ENCODE data around the gene PROSER3. TPM values are rescaled to one million over a fixed set of nuclear protein-coding genes. Genes with fewer than 3 reads are reported as not detected.
"Not testable (repeated sequence)": the region's sequence is repeated elsewhere in the genome, so short reads cannot be mapped to it uniquely, and the experiment has no call there.

PROSER3 gene
- polyA plus RNA-seq, 1 donor: 16.3 TPM

- not testable (repeated sequence) for DNase-seq; H3K36me3 ChIP-seq (ENCODE audit: control insufficient read depth, insufficient read depth, low read length); H3K27ac ChIP-seq (ENCODE audit: low read length); H3K27me3 ChIP-seq (ENCODE audit: control insufficient read depth, insufficient read depth, low read length); H3K4me3 ChIP-seq (ENCODE audit: low read length); H3K9me3 ChIP-seq (ENCODE audit: control insufficient read depth, low read depth, low read length)
- WGBS (ENCODE audit: insufficient coverage, low lambda C conversion rate): 88% methylated on average over 1 of the region's 5 CpGs
- H3K4me1 ChIP-seq (ENCODE audit: control insufficient read depth, insufficient read depth, low read length): peaks cover 11% of the 10 kb centered on the region
Measured at GRCh38 chr19:35772362-35772761, 14.4 kb downstream of the PROSER3 start.

- Histone ChIP-seq H3K9me3 (ENCODE audit: control insufficient read depth, low read depth, low read length) (no peaks in the 10 kb centered on the region), H3K36me3 (ENCODE audit: control insufficient read depth, insufficient read depth, low read length) (peaks cover 8% of the 10 kb centered on the region), H3K27me3 (ENCODE audit: control insufficient read depth, insufficient read depth, low read length) (no peaks in the 10 kb centered on the region), H3K4me1 (ENCODE audit: control insufficient read depth, insufficient read depth, low read length) (peaks cover 11% of the 10 kb centered on the region), H3K27ac (ENCODE audit: low read length) (no peak overlapping the region), H3K4me3 (ENCODE audit: low read length) (no peak overlapping the region)
- WGBS (ENCODE audit: insufficient coverage, low lambda C conversion rate): no CpG with 5 or more reads among the region's 9 CpGs
- no peak for DNase-seq
Measured at GRCh38 chr19:35773020-35773806, 15.2 kb downstream of the PROSER3 start.

- peaks cover 5% of the 10 kb centered on the region for H3K36me3 ChIP-seq (ENCODE audit: control insufficient read depth, insufficient read depth, low read length)
- H3K9me3 ChIP-seq (ENCODE audit: control insufficient read depth, low read depth, low read length): no peaks in the 10 kb centered on the region
- no peak overlapping the region for H3K27ac ChIP-seq (ENCODE audit: low read length)
- WGBS (ENCODE audit: insufficient coverage, low lambda C conversion rate): no CpG with 5 or more reads among the region's 16 CpGs
- H3K4me3 ChIP-seq (ENCODE audit: low read length): peak overlapping the region; percentile 11
- no peaks in the 10 kb centered on the region for H3K27me3 ChIP-seq (ENCODE audit: control insufficient read depth, insufficient read depth, low read length)
- peaks cover 11% of the 10 kb centered on the region for H3K4me1 ChIP-seq (ENCODE audit: control insufficient read depth, insufficient read depth, low read length)
- no peak for DNase-seq
Measured at GRCh38 chr19:35774274-35775045, 16.5 kb downstream of the PROSER3 start.

GRCh38 chr19:35775046-35775297 lies 17.0 kb downstream of the PROSER3 start:
- no peak for DNase-seq
- Histone ChIP-seq H3K27ac (ENCODE audit: low read length) (no peak overlapping the region), H3K4me3 (ENCODE audit: low read length) (peak overlapping the region; percentile 11), H3K27me3 (ENCODE audit: control insufficient read depth, insufficient read depth, low read length) (no peaks in the 10 kb centered on the region), H3K36me3 (ENCODE audit: control insufficient read depth, insufficient read depth, low read length) (peaks cover 9% of the 10 kb centered on the region), H3K9me3 (ENCODE audit: control insufficient read depth, low read depth, low read length) (no peaks in the 10 kb centered on the region), H3K4me1 (ENCODE audit: control insufficient read depth, insufficient read depth, low read length) (peaks cover 11% of the 10 kb centered on the region)
- WGBS (ENCODE audit: insufficient coverage, low lambda C conversion rate): 0% methylated on average over 1 of the region's 9 CpGs

- Histone ChIP-seq H3K36me3 (ENCODE audit: control insufficient read depth, insufficient read depth, low read length) (peaks cover 10% of the 10 kb centered on the region), H3K27me3 (ENCODE audit: control insufficient read depth, insufficient read depth, low read length) (no peaks in the 10 kb centered on the region), H3K9me3 (ENCODE audit: control insufficient read depth, low read depth, low read length) (no peaks in the 10 kb centered on the region), H3K27ac (ENCODE audit: low read length) (no peak within 1 kb of the TSS), H3K4me1 (ENCODE audit: control insufficient read depth, insufficient read depth, low read length) (peaks cover 11% of the 10 kb centered on the region), H3K4me3 (ENCODE audit: low read length) (peak within 1 kb of the TSS; percentile 59)
- no CpG with 5 or more reads among the region's 82 CpGs for WGBS (ENCODE audit: insufficient coverage, low lambda C conversion rate)
- peak; percentile 96 for DNase-seq
Measured at GRCh38 chr19:35775298-35776101, 17.5 kb downstream of the PROSER3 start, which contains the start of gene ARHGAP33. TSS of gene ARHGAP33 (plus strand) at chr19:35775564. CDS start at chr19:35775659, 95 bp downstream.

- Histone ChIP-seq H3K4me3 (ENCODE audit: low read length) (peak overlapping the region; percentile 59), H3K27me3 (ENCODE audit: control insufficient read depth, insufficient read depth, low read length) (no peaks in the 10 kb centered on the region), H3K36me3 (ENCODE audit: control insufficient read depth, insufficient read depth, low read length) (peaks cover 12% of the 10 kb centered on the region), H3K9me3 (ENCODE audit: control insufficient read depth, low read depth, low read length) (no peaks in the 10 kb centered on the region), H3K4me1 (ENCODE audit: control insufficient read depth, insufficient read depth, low read length) (peaks cover 11% of the 10 kb centered on the region), H3K27ac (ENCODE audit: low read length) (no peak overlapping the region)
- peak in 1 of 2 donors; percentile 37 for DNase-seq
- 0% methylated on average over 1 of the region's 13 CpGs for WGBS (ENCODE audit: insufficient coverage, low lambda C conversion rate)
Measured at GRCh38 chr19:35776102-35776788, 18.3 kb downstream of the PROSER3 start.

- peaks cover 11% of the 10 kb centered on the region for H3K4me1 ChIP-seq (ENCODE audit: control insufficient read depth, insufficient read depth, low read length)
- H3K36me3 ChIP-seq (ENCODE audit: control insufficient read depth, insufficient read depth, low read length): peaks cover 15% of the 10 kb centered on the region
- no peak overlapping the region for H3K4me3 ChIP-seq (ENCODE audit: low read length)
- no peaks in the 10 kb centered on the region for H3K9me3 ChIP-seq (ENCODE audit: control insufficient read depth, low read depth, low read length)
- no peak for DNase-seq
- no peaks in the 10 kb centered on the region for H3K27me3 ChIP-seq (ENCODE audit: control insufficient read depth, insufficient read depth, low read length)
- no CpG with 5 or more reads among the region's 19 CpGs for WGBS (ENCODE audit: insufficient coverage, low lambda C conversion rate)
- H3K27ac ChIP-seq (ENCODE audit: low read length): no peak overlapping the region
Measured at GRCh38 chr19:35777086-35777841, 19.3 kb downstream of the PROSER3 start.

- Histone ChIP-seq H3K4me1 (ENCODE audit: control insufficient read depth, insufficient read depth, low read length) (peaks cover 11% of the 10 kb centered on the region), H3K27ac (ENCODE audit: low read length) (no peak overlapping the region), H3K27me3 (ENCODE audit: control insufficient read depth, insufficient read depth, low read length) (no peaks in the 10 kb centered on the region), H3K36me3 (ENCODE audit: control insufficient read depth, insufficient read depth, low read length) (peaks cover 19% of the 10 kb centered on the region), H3K4me3 (ENCODE audit: low read length) (no peak overlapping the region), H3K9me3 (ENCODE audit: control insufficient read depth, low read depth, low read length) (no peaks in the 10 kb centered on the region)
- no peak for DNase-seq
- no CpG with 5 or more reads among the region's 7 CpGs for WGBS (ENCODE audit: insufficient coverage, low lambda C conversion rate)
Measured at GRCh38 chr19:35777961-35778360, 20.0 kb downstream of the PROSER3 start.

GRCh38 chr19:35779033-35779432 lies 21.1 kb downstream of the PROSER3 start:
- Histone ChIP-seq H3K4me1 (ENCODE audit: control insufficient read depth, insufficient read depth, low read length) (peaks cover 15% of the 10 kb centered on the region), H3K27me3 (ENCODE audit: control insufficient read depth, insufficient read depth, low read length) (no peaks in the 10 kb centered on the region), H3K4me3 (ENCODE audit: low read length) (no peak overlapping the region), H3K9me3 (ENCODE audit: control insufficient read depth, low read depth, low read length) (no peaks in the 10 kb centered on the region), H3K27ac (ENCODE audit: low read length) (no peak overlapping the region), H3K36me3 (ENCODE audit: control insufficient read depth, insufficient read depth, low read length) (peaks cover 20% of the 10 kb centered on the region)
- WGBS (ENCODE audit: insufficient coverage, low lambda C conversion rate): no CpG with 5 or more reads among the region's 8 CpGs
- DNase-seq: no peak

All from large intestine (tissue), 3 donors.